Astrocyte of the cerebellum (primary cell): Measurements from ENCODE around the gene MYL5.

Experiments
- DNase-seq: peaks from one replicate; pipeline ENCODE4 v3.0.0-alpha.2; 2011; ENCODE audit warnings: low read depth
- H3K4me3 ChIP-seq: 2 replicates; pipeline ENCODE4 v1.5.1; 2011; ENCODE audit warnings: mild to moderate bottlenecking, low read depth, low read length, moderate library complexity
- in situ Hi-C: cut with HindIII; loops from 2 replicates; pipeline ENCODE4 v1.10.0; 2017; ENCODE audit warnings: low sequenced_read_pairs
- TF ChIP-seq, protein P1 (sequence below): IDR thresholded peaks from 2 replicates; pipeline ENCODE4 v1.5.1; 2012; ENCODE audit warnings: low read length, low read depth, moderate library complexity, mild to moderate bottlenecking; ENCODE audit errors: missing control alignments

MYL5 gene

DNA sequence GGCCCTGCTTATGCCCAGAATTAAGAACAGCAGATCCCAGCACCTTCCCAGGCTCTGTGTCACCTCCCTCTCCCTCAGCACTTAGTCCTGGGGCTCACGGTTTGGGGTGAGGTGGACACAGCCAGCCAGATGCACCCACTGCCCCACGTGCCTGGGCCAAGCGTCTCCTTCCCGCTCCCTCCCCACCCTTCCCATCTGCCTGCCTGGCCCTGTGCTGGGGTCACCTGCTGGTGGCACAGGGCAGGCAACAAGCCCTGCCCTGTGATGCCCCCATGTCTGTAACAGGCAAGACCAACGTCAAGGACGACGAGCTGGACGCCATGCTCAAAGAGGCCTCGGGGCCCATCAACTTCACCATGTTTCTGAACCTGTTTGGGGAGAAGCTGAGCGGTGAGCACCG is 5.3 kb downstream of the MYL5 start:
- TF ChIP-seq, protein P1, sequence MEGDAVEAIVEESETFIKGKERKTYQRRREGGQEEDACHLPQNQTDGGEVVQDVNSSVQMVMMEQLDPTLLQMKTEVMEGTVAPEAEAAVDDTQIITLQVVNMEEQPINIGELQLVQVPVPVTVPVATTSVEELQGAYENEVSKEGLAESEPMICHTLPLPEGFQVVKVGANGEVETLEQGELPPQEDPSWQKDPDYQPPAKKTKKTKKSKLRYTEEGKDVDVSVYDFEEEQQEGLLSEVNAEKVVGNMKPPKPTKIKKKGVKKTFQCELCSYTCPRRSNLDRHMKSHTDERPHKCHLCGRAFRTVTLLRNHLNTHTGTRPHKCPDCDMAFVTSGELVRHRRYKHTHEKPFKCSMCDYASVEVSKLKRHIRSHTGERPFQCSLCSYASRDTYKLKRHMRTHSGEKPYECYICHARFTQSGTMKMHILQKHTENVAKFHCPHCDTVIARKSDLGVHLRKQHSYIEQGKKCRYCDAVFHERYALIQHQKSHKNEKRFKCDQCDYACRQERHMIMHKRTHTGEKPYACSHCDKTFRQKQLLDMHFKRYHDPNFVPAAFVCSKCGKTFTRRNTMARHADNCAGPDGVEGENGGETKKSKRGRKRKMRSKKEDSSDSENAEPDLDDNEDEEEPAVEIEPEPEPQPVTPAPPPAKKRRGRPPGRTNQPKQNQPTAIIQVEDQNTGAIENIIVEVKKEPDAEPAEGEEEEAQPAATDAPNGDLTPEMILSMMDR, result no peak
- no peak for DNase-seq
- in situ Hi-C loops, result no loop called here
- H3K4me3 ChIP-seq, result no peak overlapping the region

DNA sequence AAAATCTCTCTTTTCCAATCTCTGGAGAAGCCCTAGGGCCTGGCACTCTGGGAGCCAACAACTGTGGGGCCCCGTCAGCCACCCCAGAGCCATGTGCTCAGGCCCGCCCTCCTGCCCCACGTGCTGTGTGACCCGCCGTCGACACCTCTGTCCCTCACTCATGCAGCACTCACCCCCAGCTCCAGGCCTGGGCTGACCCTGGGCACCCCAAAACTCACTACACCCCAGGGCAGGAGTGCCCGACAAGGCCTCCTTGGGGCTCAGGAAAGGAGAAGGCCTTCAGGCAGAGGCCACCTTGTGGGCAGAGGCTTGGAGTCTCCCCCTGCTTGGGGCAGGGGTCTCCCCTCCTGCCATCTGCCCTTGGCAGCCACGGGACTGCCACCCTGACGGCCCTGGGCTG is 5.7 kb downstream of the MYL5 start:
- TF ChIP-seq, protein P1, result no peak
- no peak for DNase-seq
- H3K4me3 ChIP-seq, result no peak overlapping the region
- in situ Hi-C loops, result no loop called here

DNA sequence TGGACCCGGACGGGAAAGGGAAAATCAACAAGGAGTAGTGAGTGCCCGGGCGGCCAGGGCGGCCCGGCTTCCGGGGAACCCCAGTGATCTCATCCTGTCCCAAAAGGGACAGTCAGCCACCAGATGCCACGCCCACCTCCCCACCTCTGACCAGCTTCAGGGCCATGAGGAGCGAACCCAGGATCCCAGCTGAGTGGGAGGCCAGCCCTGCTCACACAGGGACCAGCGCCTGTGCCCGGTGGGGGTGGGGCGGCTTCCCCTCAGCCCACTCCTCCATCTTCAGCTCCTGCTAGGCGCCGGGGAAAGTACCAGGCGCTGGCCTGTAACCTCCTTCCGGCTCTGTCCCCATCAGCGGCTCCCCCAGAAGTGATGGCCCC is 6.2 kb downstream of the MYL5 start:
- in situ Hi-C loops, result no loop called here
- TF ChIP-seq, protein P1, result no peak
- no peak for DNase-seq
- peak overlapping the region; percentile 38 for H3K4me3 ChIP-seq

DNA sequence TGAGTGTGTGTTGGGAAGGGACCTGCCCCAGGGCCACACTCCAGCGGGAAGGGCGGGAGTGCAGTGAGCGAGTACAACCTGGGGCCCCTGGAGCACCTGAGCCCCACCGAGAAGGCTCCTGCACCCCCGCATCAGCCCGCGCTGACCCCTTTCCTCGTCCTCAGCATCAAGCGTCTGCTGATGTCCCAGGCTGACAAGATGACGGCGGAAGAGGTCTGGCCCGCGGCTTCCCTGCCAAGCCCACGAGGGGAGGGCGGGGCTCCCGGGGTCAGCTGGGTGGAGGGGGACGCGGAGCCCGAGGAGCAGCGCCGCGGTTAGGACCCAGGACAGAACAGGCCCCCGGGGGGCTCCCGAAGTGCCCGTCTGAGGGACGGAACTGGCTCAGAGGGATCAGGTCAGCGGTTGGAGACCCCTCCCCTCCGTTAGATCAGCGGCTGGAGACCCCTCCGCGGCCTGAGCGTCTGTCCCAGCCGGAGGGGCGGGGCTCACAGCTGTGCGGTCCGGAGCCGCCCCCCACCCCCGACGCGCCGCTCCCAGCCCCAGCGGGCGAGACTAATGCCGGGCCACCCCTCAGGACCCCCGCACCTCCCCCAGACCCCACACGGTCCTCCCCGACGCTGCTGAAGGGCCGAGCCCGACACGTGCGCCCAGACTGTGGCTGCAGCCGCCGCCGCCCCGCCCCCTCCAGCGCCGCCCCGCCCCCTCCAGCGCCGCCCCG is 6.7 kb downstream of the MYL5 start:
- in situ Hi-C loops, result no loop called here
- DNase-seq, result no peak
- TF ChIP-seq, protein P1, result no peak
- peak overlapping the region; percentile 38 for H3K4me3 ChIP-seq

DNA sequence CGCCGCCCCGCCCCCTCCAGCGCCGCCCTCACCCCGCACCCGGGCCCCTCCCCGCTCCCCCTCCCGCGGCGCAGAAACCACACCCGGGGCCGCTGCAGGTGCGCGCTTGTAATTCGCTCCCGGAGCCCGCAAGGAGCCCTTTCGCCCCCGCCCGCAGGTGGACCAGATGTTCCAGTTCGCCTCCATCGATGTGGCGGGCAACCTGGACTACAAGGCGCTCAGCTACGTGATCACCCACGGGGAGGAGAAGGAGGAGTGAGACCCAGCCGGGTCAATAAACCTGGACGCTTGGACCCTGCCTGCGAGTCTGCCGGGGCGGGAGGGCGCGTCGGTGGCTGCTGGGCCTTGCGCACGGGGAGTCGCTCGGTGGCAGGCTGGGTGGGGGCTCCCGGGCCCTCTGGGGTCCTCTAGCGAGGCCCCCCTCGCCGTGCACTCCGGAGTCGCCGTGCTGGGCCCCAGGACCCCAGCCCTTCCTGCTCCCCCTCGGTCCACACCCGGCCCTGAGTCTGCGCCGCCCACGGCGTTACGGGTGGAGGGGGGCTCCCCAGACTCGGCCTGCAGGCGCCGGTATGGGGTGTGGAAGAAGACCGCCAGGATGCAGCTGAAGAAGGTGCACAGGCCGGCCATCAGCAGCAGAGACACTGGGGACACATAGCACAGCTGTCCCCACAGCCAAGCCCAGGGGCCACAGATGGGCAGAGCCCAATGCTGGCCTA is 7.6 kb downstream of the MYL5 start:
- in situ Hi-C loops, result no loop called here
- DNase-seq, result no peak
- TF ChIP-seq, protein P1, result no peak

DNA sequence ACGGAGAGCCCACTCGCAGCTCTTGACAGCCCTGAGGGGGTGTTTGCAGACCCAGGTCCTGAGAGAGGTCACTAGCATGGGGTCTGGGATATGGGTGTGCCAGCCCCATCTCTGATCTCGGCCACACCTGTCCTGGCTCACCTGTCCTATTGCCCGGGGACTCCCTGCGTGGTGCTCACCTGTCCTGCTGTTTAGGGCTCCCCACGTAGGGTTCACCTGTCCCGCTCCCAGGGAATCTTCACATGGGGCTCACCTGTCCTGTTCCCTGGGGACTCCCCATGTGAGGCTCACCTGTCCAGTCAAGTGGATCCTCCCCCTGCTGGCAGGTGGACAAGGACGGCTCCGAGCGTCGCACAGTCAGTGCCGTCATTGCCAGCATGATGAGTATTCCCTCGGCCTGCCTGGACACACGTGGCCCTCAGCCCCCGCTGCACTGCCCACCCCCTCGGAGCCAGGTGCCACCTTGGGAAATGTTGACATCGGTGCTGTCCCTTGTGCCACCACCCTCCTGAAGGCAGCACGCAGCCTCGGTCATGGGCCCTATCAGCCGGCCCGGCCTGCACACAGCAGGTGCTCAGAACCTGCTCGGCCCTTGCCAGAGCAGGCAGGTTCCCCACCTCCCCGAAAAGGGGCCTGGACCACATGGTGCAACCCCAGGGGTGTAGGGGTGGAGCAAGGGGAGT is 8.3 kb downstream of the MYL5 start:
- DNase-seq, result no peak
- in situ Hi-C loops, result no loop called here
- H3K4me3 ChIP-seq, result no peak overlapping the region
- TF ChIP-seq, protein P1, result no peak

More for the DNA sequence above, 7.6 kb downstream of the MYL5 start:
- no peak overlapping the region for H3K4me3 ChIP-seq
